SK-N-SH (cell line): ENCODE measurements around the gene TMEM131. TPM values are rescaled to one million over a fixed set of nuclear protein-coding genes. Genes with fewer than 3 reads are reported as not detected.

Source experiments
- CTCF ChIA-PET: fragments of 300-600, 350-600 bp; formaldehyde crosslinking; extraction: SDS; loops from one replicate; lab custom pipeline; 2021; lab: Yijun Ruan, JAX
- POLR2A ChIA-PET: fragments of 350-600 bp; sonication (Branson Sonifier 250); formaldehyde crosslinking; extraction: SDS; loops from one replicate; lab custom pipeline; 2020; ENCODE audit warnings: antibody characterized with exemption, inconsistent platforms; lab: Yijun Ruan, JAX
- DNase-seq: peaks from one replicate; pipeline ENCODE4 v3.0.0; 2012
- H2AFZ ChIP-seq: fragments of 200-600 bp; sonication (generic); 2 replicates; pipeline ENCODE4 v1.8.1; 2016; ENCODE audit warnings: antibody characterized with exemption, mild to moderate bottlenecking, low read depth
- H3F3A ChIP-seq: fragments of 200-600 bp; sonication (generic); replicated peaks from 2 replicates; pipeline ENCODE3; 2016; ENCODE audit warnings: antibody characterized with exemption, mild to moderate bottlenecking; ENCODE audit not compliant: insufficient read depth
- H3K27ac ChIP-seq, 2 experiments: fragments of 200-500 bp in 1 of 2; fragments of 200-600 bp in 1 of 2; sonication (Bioruptor generic) in 1 of 2; sonication (generic), shearing (Covaris generic) in 1 of 2; 2 replicates each; pipeline versions ENCODE4 v1.5.1 to v1.6.1; 2014 to 2016; ENCODE audit warnings: low read depth in 2 of 2, inconsistent platforms in 1 of 2, low read length in 1 of 2, mild to moderate bottlenecking in 1 of 2, mixed read lengths in 1 of 2
- H3K27me3 ChIP-seq: fragments of 200-600 bp; sonication (generic), shearing (Covaris generic); 2 replicates; pipeline ENCODE4 v1.6.1; 2016; ENCODE audit warnings: mixed run types; ENCODE audit not compliant: insufficient read depth
- H3K36me3 ChIP-seq, 2 experiments: fragments of 200-500 bp in 1 of 2; fragments of 200-600 bp in 1 of 2; sonication (Bioruptor generic) in 1 of 2; sonication (generic) in 1 of 2; replicated peaks in 1 of 2; 2 replicates each; pipeline versions ENCODE3 to v1.5.1; 2014 to 2016; ENCODE audit warnings: low read length in 1 of 2, mild to moderate bottlenecking in 1 of 2; ENCODE audit not compliant: insufficient read depth in 2 of 2, control insufficient read depth in 1 of 2
- H3K4me1 ChIP-seq, 2 experiments: fragments of 200-500 bp in 1 of 2; fragments of 200-600 bp in 1 of 2; sonication (Bioruptor generic) in 1 of 2; sonication (generic), shearing (Covaris generic) in 1 of 2; 2 replicates each; pipeline versions ENCODE4 v1.5.1 to v1.6.1; 2014 to 2016; ENCODE audit warnings: low read depth in 1 of 2, low read length in 1 of 2, mixed run types in 1 of 2; ENCODE audit not compliant: insufficient read depth in 2 of 2, control insufficient read depth in 1 of 2
- H3K4me2 ChIP-seq: fragments of 200-600 bp; sonication (generic), shearing (Covaris generic); 2 replicates; pipeline ENCODE4 v1.6.1; 2017; ENCODE audit warnings: mixed run types
- H3K4me3 ChIP-seq, 2 experiments: fragments of 200-500 bp in 1 of 2; fragments of 200-600 bp in 1 of 2; sonication (Bioruptor generic) in 1 of 2; sonication (generic), shearing (Covaris generic) in 1 of 2; 2 replicates each; pipeline versions ENCODE4 v1.5.1 to v1.8.1; 2014 to 2016; ENCODE audit warnings: low read depth in 2 of 2, inconsistent platforms in 1 of 2, low read length in 1 of 2, mild to moderate bottlenecking in 1 of 2, mixed read lengths in 1 of 2, moderate library complexity in 1 of 2
- H3K79me2 ChIP-seq: fragments of 200-600 bp; sonication (generic); 2 replicates; pipeline ENCODE4 v1.8.1; 2017; ENCODE audit warnings: mild to moderate bottlenecking; ENCODE audit not compliant: insufficient read depth
- H3K9ac ChIP-seq: fragments of 200-600 bp; sonication (generic); 2 replicates; pipeline ENCODE4 v1.6.1; 2017; ENCODE audit warnings: mixed run types
- H3K9me2 ChIP-seq: fragments of 200-600 bp; sonication (generic); 2 replicates; pipeline ENCODE4 v1.6.1; 2017; ENCODE audit warnings: mixed run types
- H3K9me3 ChIP-seq: fragments of 200-600 bp; sonication (generic); 2 replicates; pipeline ENCODE4 v1.6.1; 2017; ENCODE audit warnings: mixed run types, mild to moderate bottlenecking, moderate library complexity
- H4K20me1 ChIP-seq: fragments of 200-600 bp; sonication (generic); 2 replicates; pipeline ENCODE4 v1.6.1; 2017; ENCODE audit warnings: mild to moderate bottlenecking, mixed run types; ENCODE audit not compliant: insufficient read depth
- EP300 ChIP-seq, 2 experiments: IDR thresholded peaks; 2 replicates each; pipeline versions ENCODE4 v1.4.0 to v1.6.1; 2012; ENCODE audit warnings: borderline replicate concordance in 1 of 2, low read depth in 1 of 2, low read length in 1 of 2
- EZH2phosphoT487 ChIP-seq: fragments of 200-600 bp; sonication (generic); IDR thresholded peaks from 2 replicates; pipeline ENCODE4 v1.6.1; 2017; ENCODE audit warnings: low read depth, mixed run types, mild to moderate bottlenecking, antibody characterized with exemption, moderate library complexity, borderline replicate concordance
- GABPA ChIP-seq: IDR thresholded peaks from 2 replicates; pipeline ENCODE4 v1.4.0; 2012; ENCODE audit warnings: low read depth, mild to moderate bottlenecking
- GATA2 ChIP-seq: sonication (generic); formaldehyde crosslinking; IDR thresholded peaks from 2 replicates; pipeline ENCODE4 v1.5.0; 2020; ENCODE audit warnings: mild to moderate bottlenecking, missing genetic modification reagents
- IRF3 ChIP-seq: fragments of 150-350 bp; IDR thresholded peaks from 2 replicates; pipeline ENCODE4 v1.6.1; 2016; ENCODE audit warnings: mild to moderate bottlenecking, low read depth, low read length
- MEF2A ChIP-seq: IDR thresholded peaks from 2 replicates; pipeline ENCODE4 v1.4.0; 2012; ENCODE audit warnings: low read depth, borderline replicate concordance
- MXI1 ChIP-seq: IDR thresholded peaks from 2 replicates; pipeline ENCODE4 v1.6.1; 2012; ENCODE audit warnings: mild to moderate bottlenecking, low read depth, low read length, improper control_type of control experiment
- PBX3 ChIP-seq: IDR thresholded peaks from 2 replicates; pipeline ENCODE4; 2012
- RAD21 ChIP-seq: IDR thresholded peaks from 2 replicates; pipeline ENCODE4 v1.6.1; 2012; ENCODE audit warnings: mild to moderate bottlenecking, low read length
- RCOR1 ChIP-seq: fragments of 150-350 bp; IDR thresholded peaks from 2 replicates; pipeline ENCODE4 v1.6.1; 2017; ENCODE audit warnings: antibody characterized with exemption, low read length
- SIN3A ChIP-seq: IDR thresholded peaks from 2 replicates; pipeline ENCODE4 v1.6.1; 2012; ENCODE audit warnings: low read depth, mild to moderate bottlenecking, low read length, moderate library complexity, borderline replicate concordance
- SMC3 ChIP-seq: IDR thresholded peaks from 2 replicates; pipeline ENCODE4 v1.6.1; 2012; ENCODE audit warnings: low read depth, low read length, improper control_type of control experiment
- TAF1 ChIP-seq: IDR thresholded peaks from 2 replicates; pipeline ENCODE4 v1.6.1; 2012; ENCODE audit warnings: low read depth, mild to moderate bottlenecking, low read length, moderate library complexity, borderline replicate concordance
- TCF12 ChIP-seq: IDR thresholded peaks from 2 replicates; pipeline ENCODE4 v1.4.0; 2012
- USF1 ChIP-seq: IDR thresholded peaks from 2 replicates; pipeline ENCODE4 v1.4.0; 2012; ENCODE audit warnings: low read depth, borderline replicate concordance
- YY1 ChIP-seq: IDR thresholded peaks from 2 replicates; pipeline ENCODE4 v1.4.0; 2012; ENCODE audit warnings: low read depth, mild to moderate bottlenecking
- WGBS: methylation state at CpG from one replicate; pipeline ENCODE4 v1.1.6; 2017; ENCODE audit warnings: low lambda C conversion rate; 5-methylcytosine and 5-hydroxymethylcytosine counted together
- polyA plus RNA-seq, 3 experiments: library from polyadenylated mRNA; depleted of rRNA; stranded (reverse); fragments of >200 nt; gene quantifications; 2 replicates each; pipeline ENCODE4 v1.2.3, GENCODE V29; 2012
- TF ChIP-seq, protein P1 (sequence below): fragments of 150-350 bp; IDR thresholded peaks from 2 replicates; pipeline ENCODE4 v1.6.1; 2017; ENCODE audit warnings: antibody characterized with exemption, low read length, low read depth, borderline replicate concordance
- TF ChIP-seq, protein P2 (sequence below): IDR thresholded peaks from 2 replicates; pipeline ENCODE4 v1.4.0; 2012; ENCODE audit warnings: low read depth

Gene TMEM131
- polyA plus RNA-seq, 1 of the 3 experiments (the other 2 are of a cell fraction): 9.1 TPM

- Histone ChIP-seq H3K27me3 (no peaks in the 10 kb centered on the region), H3K79me2 (no peaks in the 10 kb centered on the region), H3K27ac (no peak overlapping the region), H3K4me3 (no peak overlapping the region), H3K36me3 (no peaks in the 10 kb centered on the region), H3K9ac (no peak overlapping the region), H3K4me2 (no peak overlapping the region), H2AFZ (no peak overlapping the region), H3F3A (no peaks in the 10 kb centered on the region), H3K9me2 (no peaks in the 10 kb centered on the region), H3K4me1 (peaks cover 0 to 5% of the 10 kb centered on the region in 2 experiments; a peak in 1 of 4 replicates), H4K20me1 (no peaks in the 10 kb centered on the region), H3K9me3 (no peaks in the 10 kb centered on the region)
- CTCF ChIA-PET: interaction anchor here (0.6 to 8.1 kb wide), 5 partner anchors 13 to 831 kb away, joined by 3 to 90 read pairs (median 6); no protein-coding TSS in a partner anchor
- whole genome bisulfite sequencing: 82% methylated on average over 6 of the region's 6 CpGs
- no peak for DNase-seq
- TF ChIP-seq, protein P1, sequence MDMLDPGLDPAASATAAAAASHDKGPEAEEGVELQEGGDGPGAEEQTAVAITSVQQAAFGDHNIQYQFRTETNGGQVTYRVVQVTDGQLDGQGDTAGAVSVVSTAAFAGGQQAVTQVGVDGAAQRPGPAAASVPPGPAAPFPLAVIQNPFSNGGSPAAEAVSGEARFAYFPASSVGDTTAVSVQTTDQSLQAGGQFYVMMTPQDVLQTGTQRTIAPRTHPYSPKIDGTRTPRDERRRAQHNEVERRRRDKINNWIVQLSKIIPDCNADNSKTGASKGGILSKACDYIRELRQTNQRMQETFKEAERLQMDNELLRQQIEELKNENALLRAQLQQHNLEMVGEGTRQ: no peak
- TF ChIP-seq USF1: no peak
- TF ChIP-seq PBX3: no peak
- TF ChIP-seq MXI1: no peak
- no peak for TF ChIP-seq EZH2phosphoT487
- no peak for TF ChIP-seq MEF2A
- no peak for TF ChIP-seq RAD21
- no peak for TF ChIP-seq GATA2 (CRISPR knock-in tag)
- no peak for TF ChIP-seq TCF12
- no peak for TF ChIP-seq GABPA
- TF ChIP-seq TAF1: no peak
- POLR2A ChIA-PET: no interaction called here
Measured at GRCh38 chr2:97711394-97711711, 284.4 kb downstream of the TMEM131 start.

DNA sequence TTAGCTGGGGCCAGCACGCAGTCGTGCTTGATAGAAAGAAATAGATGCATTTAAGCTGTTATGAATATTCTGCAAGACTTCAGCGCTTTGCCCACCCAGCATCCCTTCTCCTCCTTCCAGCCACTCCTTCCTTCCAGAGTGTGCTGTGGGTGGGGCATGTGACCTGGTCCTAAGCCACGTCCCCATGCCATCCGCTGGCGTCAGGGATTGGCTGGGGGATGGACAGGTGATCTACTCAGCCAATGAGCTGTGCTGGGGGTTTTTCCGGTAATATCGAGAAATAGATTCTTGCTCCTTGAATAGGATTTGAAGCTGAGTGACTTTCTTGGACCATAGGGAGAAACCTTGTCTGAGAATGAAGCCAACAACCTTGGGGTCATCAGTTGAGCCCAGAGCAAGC is 287.1 kb downstream of the TMEM131 start:
- no peak overlapping the region for H3K4me3 ChIP-seq
- H3K4me1 ChIP-seq: peaks cover 0 to 5% of the 10 kb centered on the region in 2 experiments; a peak in 1 of 4 replicates
- H3K36me3 ChIP-seq: no peaks in the 10 kb centered on the region
- H4K20me1 ChIP-seq: no peaks in the 10 kb centered on the region
- no peaks in the 10 kb centered on the region for H3K9me3 ChIP-seq
- no peaks in the 10 kb centered on the region for H3K79me2 ChIP-seq
- 83% methylated on average over 8 of the region's 8 CpGs for WGBS
- ChIA-PET POLR2A (no interaction called here), CTCF (interaction anchor here (1.0 to 8.1 kb wide), 8 partner anchors 10 to 676 kb away, joined by 3 to 90 read pairs (median 6); no protein-coding TSS in a partner anchor)
- TF ChIP-seq IRF3: no peak
- TF ChIP-seq SIN3A: no peak
- TF ChIP-seq, protein P2, sequence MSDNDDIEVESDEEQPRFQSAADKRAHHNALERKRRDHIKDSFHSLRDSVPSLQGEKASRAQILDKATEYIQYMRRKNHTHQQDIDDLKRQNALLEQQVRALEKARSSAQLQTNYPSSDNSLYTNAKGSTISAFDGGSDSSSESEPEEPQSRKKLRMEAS: no peak
- no peak for TF ChIP-seq MXI1
- no peak for TF ChIP-seq GATA2 (CRISPR knock-in tag)
- TF ChIP-seq TCF12: no peak
- TF ChIP-seq EP300 (IDR thresholded peaks at IDR 0.05; ENCODE audit: borderline replicate concordance in 1 of 2, low read depth in 1 of 2, low read length in 1 of 2): no peak
- no peak for TF ChIP-seq YY1
- TF ChIP-seq SMC3: no peak
- no peak for TF ChIP-seq RCOR1
- H3K4me2 ChIP-seq: no peak overlapping the region
- no peak overlapping the region for H3K27ac ChIP-seq
- H3K27me3 ChIP-seq: no peaks in the 10 kb centered on the region
- H2AFZ ChIP-seq: no peak overlapping the region
- DNase-seq: no peak
- H3K9ac ChIP-seq: no peak overlapping the region
- H3F3A ChIP-seq: no peaks in the 10 kb centered on the region
- H3K9me2 ChIP-seq: no peaks in the 10 kb centered on the region
